Mesenchymal stem cell (in vitro differentiated cells and primary cell): ENCODE measurements around the gene SRRM4.

Experiments used
- DNase-seq: peaks from one replicate; pipeline ENCODE4 v3.0.0-alpha.2; 2013
- H2AFZ ChIP-seq: one replicate; pipeline ENCODE4 v1.6.1; 2013; ENCODE audit warnings: low read depth, mild to moderate bottlenecking, control low read depth, inconsistent platforms, low read length, moderate library complexity
- H2AK5ac ChIP-seq: 2 replicates; pipeline ENCODE4 v1.6.1; 2013; ENCODE audit warnings: low read length, moderate library complexity, mild to moderate bottlenecking, inconsistent platforms; ENCODE audit not compliant: severe bottlenecking
- H2BK120ac ChIP-seq: one replicate; pipeline ENCODE4 v1.6.1; 2013; ENCODE audit warnings: low read depth, mild to moderate bottlenecking, inconsistent platforms, low read length, moderate library complexity
- H2BK12ac ChIP-seq, 2 experiments: one replicate each; pipeline ENCODE4 v1.6.1; 2013; ENCODE audit warnings: inconsistent platforms in 2 of 2, low read length in 2 of 2, mild to moderate bottlenecking in 2 of 2, moderate library complexity in 2 of 2, control low read depth in 1 of 2
- H2BK15ac ChIP-seq: one replicate; pipeline ENCODE4 v1.6.1; 2013; ENCODE audit warnings: mild to moderate bottlenecking, low read depth, inconsistent platforms; ENCODE audit not compliant: poor library complexity, severe bottlenecking
- H2BK5ac ChIP-seq: 2 replicates; pipeline ENCODE4 v1.6.1; 2013; ENCODE audit warnings: low read depth, mild to moderate bottlenecking, low read length, control low read depth, inconsistent platforms; ENCODE audit not compliant: poor library complexity, severe bottlenecking
- H3K14ac ChIP-seq, 2 experiments: one replicate each; pipeline ENCODE4 v1.6.1; 2013; ENCODE audit warnings: inconsistent platforms in 2 of 2, low read length in 2 of 2, control low read depth in 1 of 2, mild to moderate bottlenecking in 1 of 2, moderate library complexity in 1 of 2
- H3K18ac ChIP-seq, 2 experiments: one replicate each; pipeline ENCODE4 v1.6.1; 2013; ENCODE audit warnings: inconsistent platforms in 2 of 2, low read length in 2 of 2, control low read depth in 1 of 2, low read depth in 1 of 2, mild to moderate bottlenecking in 1 of 2
- H3K23ac ChIP-seq, 2 experiments: one replicate each; pipeline ENCODE4 v1.6.1; 2013; ENCODE audit warnings: inconsistent platforms in 2 of 2, low read length in 2 of 2, mild to moderate bottlenecking in 2 of 2, moderate library complexity in 2 of 2, control low read depth in 1 of 2
- H3K27ac ChIP-seq: 2 replicates; pipeline ENCODE4 v1.5.1; 2013; ENCODE audit warnings: mild to moderate bottlenecking, moderate library complexity, low read length, control low read depth, inconsistent platforms; ENCODE audit not compliant: poor library complexity, severe bottlenecking
- H3K27me3 ChIP-seq, 2 experiments: 2 replicates each; pipeline versions ENCODE4 v1.6.1 to v1.7.0; 2013; ENCODE audit warnings: low read length in 2 of 2, mild to moderate bottlenecking in 2 of 2, moderate library complexity in 2 of 2, control low read depth in 1 of 2, inconsistent platforms in 1 of 2; ENCODE audit not compliant: control insufficient read depth in 1 of 2, insufficient read depth in 1 of 2
- H3K36me3 ChIP-seq, 2 experiments: 2 replicates each; pipeline versions ENCODE4 v1.6.1 to v1.7.0; 2013; ENCODE audit warnings: low read length in 2 of 2, control low read depth in 1 of 2, inconsistent platforms in 1 of 2, low read depth in 1 of 2, mild to moderate bottlenecking in 1 of 2; ENCODE audit not compliant: insufficient read depth in 2 of 2, control insufficient read depth in 1 of 2
- H3K4ac ChIP-seq, 2 experiments: one replicate each; pipeline ENCODE4 v1.6.1; 2013; ENCODE audit warnings: inconsistent platforms in 2 of 2, low read length in 2 of 2, mild to moderate bottlenecking in 2 of 2, moderate library complexity in 2 of 2, control low read depth in 1 of 2, low read depth in 1 of 2
- H3K4me1 ChIP-seq: 2 replicates; pipeline ENCODE4 v1.6.1; 2013; ENCODE audit warnings: low read depth, low read length, control low read depth; ENCODE audit not compliant: control insufficient read depth, insufficient read depth
- H3K4me2 ChIP-seq: 2 replicates; pipeline ENCODE4 v1.6.1; 2013; ENCODE audit warnings: low read length, mild to moderate bottlenecking, inconsistent platforms; ENCODE audit not compliant: poor library complexity, severe bottlenecking
- H3K4me3 ChIP-seq, 2 experiments: 2 replicates each; pipeline versions ENCODE4 v1.5.1 to v1.7.0; 2013; ENCODE audit warnings: low read length in 2 of 2, mild to moderate bottlenecking in 2 of 2, control low read depth in 1 of 2, low read depth in 1 of 2; ENCODE audit not compliant: insufficient read depth in 1 of 2
- H3K79me1 ChIP-seq: replicated peaks from 2 replicates; pipeline ENCODE4 v1.6.1; 2013; ENCODE audit warnings: mild to moderate bottlenecking, control low read depth, low read length, inconsistent platforms; ENCODE audit not compliant: poor library complexity, severe bottlenecking
- H3K9ac ChIP-seq: 2 replicates; pipeline ENCODE4 v1.7.0; 2013; ENCODE audit warnings: mild to moderate bottlenecking, low read length, moderate library complexity
- H3K9me3 ChIP-seq: 2 replicates; pipeline ENCODE4 v1.7.0; 2013; ENCODE audit warnings: mild to moderate bottlenecking, low read length; ENCODE audit not compliant: control insufficient read depth
- H4K8ac ChIP-seq: one replicate; pipeline ENCODE4 v1.6.1; 2013; ENCODE audit warnings: inconsistent platforms, mild to moderate bottlenecking, low read length, moderate library complexity
- H4K91ac ChIP-seq: one replicate; pipeline ENCODE4 v1.6.1; 2013; ENCODE audit warnings: mild to moderate bottlenecking, low read length, inconsistent platforms
- WGBS: methylation state at CpG from one replicate; pipeline ENCODE4 v1.1.7; 2013; ENCODE audit warnings: mixed read lengths; 5-methylcytosine and 5-hydroxymethylcytosine counted together

The SRRM4 gene

GRCh38 chr12:119169150-119169549, 187.8 kb downstream of the SRRM4 start:
- Histone ChIP-seq H4K8ac (no peak overlapping the region), H2BK120ac (no peak overlapping the region), H3K79me1 (no peaks in the 10 kb centered on the region), H3K9ac (no peak overlapping the region), H3K9me3 (no peaks in the 10 kb centered on the region), H2AK5ac (no peak overlapping the region), H3K4me3 (no peak overlapping the region), H3K4me1 (peaks cover 2% of the 10 kb centered on the region), H3K4ac (no peak overlapping the region), H3K27me3 (peaks cover 17 to 46% of the 10 kb centered on the region in 2 experiments), H2BK15ac (no peak overlapping the region), H3K14ac (no peak overlapping the region), H2BK5ac (no peak overlapping the region), H3K36me3 (no peaks in the 10 kb centered on the region), H3K23ac (no peak overlapping the region), H2BK12ac (no peak overlapping the region), H2AFZ (no peak overlapping the region), H4K91ac (no peak overlapping the region), H3K27ac (no peak overlapping the region), H3K4me2 (no peak overlapping the region), H3K18ac (no peak overlapping the region)
- 85% methylated on average over 2 of the region's 2 CpGs for WGBS
- no peak for DNase-seq

- H3K23ac ChIP-seq, result no peak overlapping the region
- H3K27me3 ChIP-seq, result peaks cover 10 to 29% of the 10 kb centered on the region in 2 experiments
- H2BK120ac ChIP-seq, result no peak overlapping the region
- no peak for DNase-seq
- no peak overlapping the region for H2AK5ac ChIP-seq
- no peaks in the 10 kb centered on the region for H3K79me1 ChIP-seq
- H3K4me2 ChIP-seq, result no peak overlapping the region
- peaks cover 10% of the 10 kb centered on the region for H3K4me1 ChIP-seq
- H4K8ac ChIP-seq, result no peak overlapping the region
- H2BK15ac ChIP-seq, result no peak overlapping the region
- 79% methylated on average over 4 of the region's 5 CpGs for WGBS
- H3K9ac ChIP-seq, result no peak overlapping the region
- H3K18ac ChIP-seq, result no peak overlapping the region
- no peak overlapping the region for H2BK12ac ChIP-seq
- H3K4me3 ChIP-seq, result no peak overlapping the region
- no peak overlapping the region for H3K4ac ChIP-seq
- no peak overlapping the region for H4K91ac ChIP-seq
- H2BK5ac ChIP-seq, result no peak overlapping the region
- no peak overlapping the region for H3K14ac ChIP-seq
- H3K27ac ChIP-seq, result no peak overlapping the region
- H3K9me3 ChIP-seq, result no peaks in the 10 kb centered on the region
- no peak overlapping the region for H2AFZ ChIP-seq
- H3K36me3 ChIP-seq, result no peaks in the 10 kb centered on the region
Measured at GRCh38 chr12:119171291-119171690, 189.9 kb downstream of the SRRM4 start.

GRCh38 chr12:119171691-119172425, 190.5 kb downstream of the SRRM4 start:
- Histone ChIP-seq H4K91ac (no peak overlapping the region), H3K4me1 (peaks cover 13% of the 10 kb centered on the region), H3K27ac (no peak overlapping the region), H2BK12ac (no peak overlapping the region), H4K8ac (no peak overlapping the region), H3K9ac (no peak overlapping the region), H2AK5ac (no peak overlapping the region), H3K27me3 (peaks cover 7 to 24% of the 10 kb centered on the region in 2 experiments), H3K4me2 (no peak overlapping the region), H3K18ac (no peak overlapping the region), H3K4ac (no peak overlapping the region), H2BK15ac (no peak overlapping the region), H3K23ac (no peak overlapping the region), H3K9me3 (no peaks in the 10 kb centered on the region), H3K79me1 (no peaks in the 10 kb centered on the region), H3K36me3 (no peaks in the 10 kb centered on the region), H3K4me3 (no peak overlapping the region), H2BK5ac (no peak overlapping the region), H2AFZ (no peak overlapping the region), H2BK120ac (no peak overlapping the region), H3K14ac (no peak overlapping the region)
- no peak for DNase-seq
- 90% methylated on average over 15 of the region's 15 CpGs for whole genome bisulfite sequencing

GRCh38 chr12:119175081-119175480, 193.7 kb downstream of the SRRM4 start:
- peaks cover 24% of the 10 kb centered on the region for H3K4me1 ChIP-seq
- peak overlapping the region in 1 of 2 experiments; percentile 6 for H3K18ac ChIP-seq
- H2AFZ ChIP-seq, result no peak overlapping the region
- no peak overlapping the region for H3K23ac ChIP-seq
- no peak overlapping the region for H3K4me3 ChIP-seq
- no peak overlapping the region for H4K91ac ChIP-seq
- 78% methylated on average over 5 of the region's 5 CpGs for whole genome bisulfite sequencing
- no peak overlapping the region for H2BK120ac ChIP-seq
- no peaks in the 10 kb centered on the region for H3K36me3 ChIP-seq
- no peaks in the 10 kb centered on the region for H3K9me3 ChIP-seq
- no peak overlapping the region for H3K4ac ChIP-seq
- H2BK5ac ChIP-seq, result no peak overlapping the region
- peak overlapping the region in 1 of 2 experiments; percentile 6 for H2BK12ac ChIP-seq
- H2AK5ac ChIP-seq, result no peak overlapping the region
- no peak overlapping the region for H3K9ac ChIP-seq
- no peak overlapping the region for H3K14ac ChIP-seq
- H3K4me2 ChIP-seq, result no peak overlapping the region
- H3K27ac ChIP-seq, result no peak overlapping the region
- peaks cover 3% of the 10 kb centered on the region for H3K79me1 ChIP-seq
- peaks cover 0 to 7% of the 10 kb centered on the region in 2 experiments for H3K27me3 ChIP-seq
- H2BK15ac ChIP-seq, result no peak overlapping the region
- no peak for DNase-seq
- no peak overlapping the region for H4K8ac ChIP-seq
